ENCODE data around the gene ORAI2. TPM values are rescaled to one million over a fixed set of nuclear protein-coding genes. Genes with fewer than 3 reads are reported as not detected.
"Not testable (repeated sequence)": the region's sequence is repeated elsewhere in the genome, so short reads cannot be mapped to it uniquely, and the experiment has no call there.

The ORAI2 gene
- total and polyA plus RNA-seq, 10 of the 15 experiments (the other 5 are each of a cell fraction or from before 2014, with no cell fraction given): 5.8 to 111 (median 46.9) TPM

DNA sequence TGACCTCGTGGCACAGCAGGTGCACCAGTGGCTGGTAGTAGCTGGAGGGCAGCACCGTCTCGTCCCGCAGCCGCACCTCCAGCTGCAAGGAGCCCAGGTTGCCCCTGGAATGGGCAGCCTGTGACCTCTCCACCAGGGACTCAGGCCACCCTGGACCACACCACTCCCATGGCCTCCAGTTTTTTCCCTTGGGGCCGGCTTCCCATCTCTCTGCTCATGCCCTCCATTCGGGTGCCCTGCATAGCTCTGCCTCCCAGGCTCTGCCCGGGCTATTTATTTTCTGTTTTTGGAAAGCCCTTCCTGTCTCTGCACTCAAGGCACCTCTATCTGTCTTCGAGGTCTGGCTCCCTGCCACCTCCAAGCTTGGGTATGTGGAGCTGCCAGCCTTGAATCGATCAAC, 63.5 kb downstream of the ORAI2 start:
- H3K27ac ChIP-seq (ENCODE audit: control insufficient read depth, insufficient read depth); intact Hi-C loops (cut with micrococcal nuclease; ENCODE audit: unreplicated experiment); H3K9ac ChIP-seq (ENCODE audit: control insufficient read depth, insufficient read depth, low read length); H3K79me2 ChIP-seq (ENCODE audit: control insufficient read depth, insufficient read depth, low read length); H3K4me3 ChIP-seq; ATAC-seq; H3K4me1 ChIP-seq (ENCODE audit: control insufficient read depth, insufficient read depth, low read length); DNase-seq (ENCODE audit: low read depth, low spot score); POLR2A ChIA-PET; BruUV-seq (replicated peaks); H3K27me3 ChIP-seq (replicated peaks in 1 of 2; ENCODE audit: control insufficient read depth in 2 of 2, insufficient read depth in 2 of 2, low read length in 1 of 2); RAD21 ChIA-PET (ENCODE audit: unreplicated experiment); SMC1A ChIA-PET (ENCODE audit: uncharacterized antibody, unreplicated experiment); H3K4me2 ChIP-seq (ENCODE audit: control insufficient read depth, insufficient read depth); H3K9me3 ChIP-seq (replicated peaks; ENCODE audit: control insufficient read depth, insufficient read depth, low read length); in situ Hi-C loops (cut with MboI); H3K36me3 ChIP-seq (ENCODE audit: control insufficient read depth in 2 of 2, insufficient read depth in 2 of 2, low read length in 1 of 2); CTCF ChIA-PET; H4K20me1 ChIP-seq (ENCODE audit: control insufficient read depth, insufficient read depth); H2AFZ ChIP-seq (ENCODE audit: control insufficient read depth, low read depth, low read length); FAIRE-seq: not testable (repeated sequence)
- 84% methylated on average over 3 of the region's 10 CpGs for WGBS (ENCODE audit: insufficient coverage, insufficient replicate concordance, low lambda C conversion rate, missing lambda C conversion rate)

DNA sequence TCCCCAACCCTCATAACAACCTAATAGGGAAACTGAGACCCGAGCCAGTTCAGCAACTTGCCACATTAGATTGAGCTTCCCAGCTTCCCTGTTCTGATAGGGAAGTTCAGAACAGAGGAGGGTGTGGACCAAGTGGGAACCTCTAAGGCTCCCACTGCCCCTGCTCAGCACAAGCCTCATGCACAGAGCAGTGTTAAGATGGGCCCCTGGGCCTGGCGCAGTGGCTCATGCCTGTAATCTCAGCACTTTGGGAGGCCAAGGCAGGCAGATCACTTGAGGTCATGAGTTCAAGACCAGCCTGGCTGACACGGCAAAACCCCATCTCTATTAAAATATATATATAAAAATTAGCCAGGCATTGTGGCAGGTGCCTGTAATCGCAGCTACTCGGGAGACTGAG, 63.9 kb downstream of the ORAI2 start:
- H3K27ac ChIP-seq (ENCODE audit: control insufficient read depth, insufficient read depth); DNase-seq (ENCODE audit: low read depth, low spot score); H3K9ac ChIP-seq (ENCODE audit: control insufficient read depth, insufficient read depth, low read length); H3K4me1 ChIP-seq (ENCODE audit: control insufficient read depth, insufficient read depth, low read length); intact Hi-C loops (cut with micrococcal nuclease; ENCODE audit: unreplicated experiment); H3K36me3 ChIP-seq (ENCODE audit: control insufficient read depth in 2 of 2, insufficient read depth in 2 of 2, low read length in 1 of 2); SMC1A ChIA-PET (ENCODE audit: uncharacterized antibody, unreplicated experiment); H3K4me3 ChIP-seq; H4K20me1 ChIP-seq (ENCODE audit: control insufficient read depth, insufficient read depth); ATAC-seq; RAD21 ChIA-PET (ENCODE audit: unreplicated experiment); BruUV-seq (replicated peaks); H3K27me3 ChIP-seq (replicated peaks in 1 of 2; ENCODE audit: control insufficient read depth in 2 of 2, insufficient read depth in 2 of 2, low read length in 1 of 2); H3K4me2 ChIP-seq (ENCODE audit: control insufficient read depth, insufficient read depth); H3K9me3 ChIP-seq (replicated peaks; ENCODE audit: control insufficient read depth, insufficient read depth, low read length); CTCF ChIA-PET; POLR2A ChIA-PET; H2AFZ ChIP-seq (ENCODE audit: control insufficient read depth, low read depth, low read length); FAIRE-seq; H3K79me2 ChIP-seq (ENCODE audit: control insufficient read depth, insufficient read depth, low read length); in situ Hi-C loops (cut with MboI): not testable (repeated sequence)
- WGBS (ENCODE audit: insufficient coverage, insufficient replicate concordance, low lambda C conversion rate, missing lambda C conversion rate): 83% methylated on average over 1 of the region's 5 CpGs

DNA sequence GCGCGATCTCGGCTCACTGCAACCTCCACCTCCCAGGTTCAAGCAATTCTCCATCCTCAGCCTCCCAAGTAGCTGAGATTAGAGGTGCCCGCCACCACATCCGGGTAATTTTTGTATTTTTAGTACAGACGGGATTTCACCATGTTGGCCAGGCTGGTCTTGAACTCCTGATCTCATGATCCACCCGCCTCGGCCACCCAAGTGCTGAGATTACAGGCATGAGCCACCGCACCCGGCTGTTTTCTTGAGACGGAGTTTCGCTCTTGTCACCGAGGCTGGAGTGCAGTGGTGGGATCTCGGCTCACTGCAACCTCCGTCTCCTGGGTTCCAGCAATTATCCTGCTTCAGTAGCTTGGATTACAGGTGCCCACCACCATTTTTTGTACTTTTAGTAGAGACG, 64.9 kb downstream of the ORAI2 start:
- H3K4me3 ChIP-seq; H3K27me3 ChIP-seq (replicated peaks in 1 of 2; ENCODE audit: control insufficient read depth in 2 of 2, insufficient read depth in 2 of 2, low read length in 1 of 2); FAIRE-seq; H3K9me3 ChIP-seq (replicated peaks; ENCODE audit: control insufficient read depth, insufficient read depth, low read length); DNase-seq (ENCODE audit: low read depth, low spot score); CTCF ChIA-PET; in situ Hi-C loops (cut with MboI); H3K36me3 ChIP-seq (ENCODE audit: control insufficient read depth in 2 of 2, insufficient read depth in 2 of 2, low read length in 1 of 2); H4K20me1 ChIP-seq (ENCODE audit: control insufficient read depth, insufficient read depth); H3K9ac ChIP-seq (ENCODE audit: control insufficient read depth, insufficient read depth, low read length); BruUV-seq (replicated peaks); H3K4me1 ChIP-seq (ENCODE audit: control insufficient read depth, insufficient read depth, low read length); SMC1A ChIA-PET (ENCODE audit: uncharacterized antibody, unreplicated experiment); RAD21 ChIA-PET (ENCODE audit: unreplicated experiment); ATAC-seq; H3K4me2 ChIP-seq (ENCODE audit: control insufficient read depth, insufficient read depth); H3K79me2 ChIP-seq (ENCODE audit: control insufficient read depth, insufficient read depth, low read length); H2AFZ ChIP-seq (ENCODE audit: control insufficient read depth, low read depth, low read length); intact Hi-C loops (cut with micrococcal nuclease; ENCODE audit: unreplicated experiment); H3K27ac ChIP-seq (ENCODE audit: control insufficient read depth, insufficient read depth); POLR2A ChIA-PET: not testable (repeated sequence)
- 93% methylated on average over 10 of the region's 16 CpGs for WGBS (ENCODE audit: insufficient coverage, insufficient replicate concordance, low lambda C conversion rate, missing lambda C conversion rate)

DNA sequence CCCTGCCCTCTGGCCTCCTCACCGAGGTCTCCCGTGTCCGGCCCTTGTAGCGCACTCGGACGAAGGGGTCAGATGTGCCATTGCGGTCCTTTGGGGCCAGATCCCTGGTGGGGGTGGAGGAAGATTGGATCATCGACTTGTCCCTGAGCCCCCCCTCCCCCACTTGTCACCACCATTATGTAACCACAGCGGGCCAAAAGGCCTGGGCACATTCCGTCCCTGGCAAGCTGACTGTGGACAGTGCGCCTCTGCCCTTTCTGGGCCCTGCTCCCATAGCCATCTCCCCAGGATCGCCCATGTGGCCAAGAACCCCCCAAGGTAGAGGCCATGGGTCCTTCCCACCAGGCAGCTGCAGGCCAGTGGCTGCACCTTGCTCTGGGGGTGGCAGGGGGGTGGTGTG, 69.8 kb downstream of the ORAI2 start:
- ATAC-seq; FAIRE-seq; H3K36me3 ChIP-seq (ENCODE audit: control insufficient read depth in 2 of 2, insufficient read depth in 2 of 2, low read length in 1 of 2); H3K9me3 ChIP-seq (replicated peaks; ENCODE audit: control insufficient read depth, insufficient read depth, low read length); H3K4me3 ChIP-seq; POLR2A ChIA-PET; intact Hi-C loops (cut with micrococcal nuclease; ENCODE audit: unreplicated experiment); H3K9ac ChIP-seq (ENCODE audit: control insufficient read depth, insufficient read depth, low read length); H3K79me2 ChIP-seq (ENCODE audit: control insufficient read depth, insufficient read depth, low read length); CTCF ChIA-PET; H4K20me1 ChIP-seq (ENCODE audit: control insufficient read depth, insufficient read depth); BruUV-seq (replicated peaks); RAD21 ChIA-PET (ENCODE audit: unreplicated experiment); SMC1A ChIA-PET (ENCODE audit: uncharacterized antibody, unreplicated experiment); H3K4me2 ChIP-seq (ENCODE audit: control insufficient read depth, insufficient read depth); H2AFZ ChIP-seq (ENCODE audit: control insufficient read depth, low read depth, low read length); H3K4me1 ChIP-seq (ENCODE audit: control insufficient read depth, insufficient read depth, low read length); in situ Hi-C loops (cut with MboI); DNase-seq (ENCODE audit: low read depth, low spot score); H3K27me3 ChIP-seq (replicated peaks in 1 of 2; ENCODE audit: control insufficient read depth in 2 of 2, insufficient read depth in 2 of 2, low read length in 1 of 2); H3K27ac ChIP-seq (ENCODE audit: control insufficient read depth, insufficient read depth): not testable (repeated sequence)
- no CpG with 5 or more reads among the region's 12 CpGs for WGBS (ENCODE audit: insufficient coverage, insufficient replicate concordance, low lambda C conversion rate, missing lambda C conversion rate)

Measured in GM12878 (cell line).